Measurements from ENCODE around the gene SPATA3. TPM values are rescaled to one million over a fixed set of nuclear protein-coding genes. Genes with fewer than 3 reads are reported as not detected.
"Not testable (repeated sequence)": the region's sequence is repeated elsewhere in the genome, so short reads cannot be mapped to it uniquely, and the experiment has no call there.

The SPATA3 gene
- total RNA-seq, 1 experiment from 2014 or later, result not detected

DNA sequence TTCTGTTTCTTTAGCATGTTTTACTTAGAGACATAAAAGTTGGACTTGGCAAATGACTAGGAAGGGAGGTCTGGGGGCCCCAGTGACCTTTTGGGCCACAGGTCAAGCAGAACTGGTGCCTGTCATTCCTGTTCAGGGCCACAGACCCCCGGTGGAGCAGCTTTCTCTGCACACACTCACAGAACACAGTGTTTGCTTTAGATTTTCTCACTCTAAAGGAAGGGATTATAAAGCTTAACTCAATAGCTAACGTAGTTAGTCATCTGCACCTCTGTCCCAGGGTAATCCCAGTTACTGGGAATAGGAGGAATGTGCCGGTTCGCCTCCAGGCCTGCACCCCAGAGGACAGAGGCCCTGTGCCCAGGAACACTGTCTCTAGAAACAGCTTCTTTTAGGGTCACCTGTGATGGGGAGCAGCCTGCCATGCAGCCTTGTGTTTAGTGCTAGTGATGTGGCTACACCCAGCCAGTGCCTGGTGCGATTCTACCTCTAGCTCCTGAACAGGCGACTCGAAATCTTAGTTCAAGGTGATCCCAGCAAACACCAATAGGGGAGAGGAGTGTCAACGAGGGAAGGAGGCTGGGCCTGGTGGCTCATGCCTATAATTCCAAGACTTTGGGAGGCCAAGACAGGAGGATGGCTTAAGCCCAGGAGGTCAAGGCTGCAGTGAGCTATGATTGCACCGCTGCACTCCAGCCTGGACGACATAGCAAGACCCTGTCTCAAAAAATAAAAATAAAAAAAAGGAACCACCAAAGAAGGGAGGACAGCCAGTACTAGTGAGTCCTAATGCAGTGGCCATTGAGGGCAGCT is 11.6 kb downstream of the SPATA3 start:
- DNase-seq, result no peak
- Histone ChIP-seq H3K27me3 (no peaks in the 10 kb centered on the region), H3K9me3 (no peaks in the 10 kb centered on the region), H3K4me3 (no peak overlapping the region), H3K36me3 (no peaks in the 10 kb centered on the region)

DNA sequence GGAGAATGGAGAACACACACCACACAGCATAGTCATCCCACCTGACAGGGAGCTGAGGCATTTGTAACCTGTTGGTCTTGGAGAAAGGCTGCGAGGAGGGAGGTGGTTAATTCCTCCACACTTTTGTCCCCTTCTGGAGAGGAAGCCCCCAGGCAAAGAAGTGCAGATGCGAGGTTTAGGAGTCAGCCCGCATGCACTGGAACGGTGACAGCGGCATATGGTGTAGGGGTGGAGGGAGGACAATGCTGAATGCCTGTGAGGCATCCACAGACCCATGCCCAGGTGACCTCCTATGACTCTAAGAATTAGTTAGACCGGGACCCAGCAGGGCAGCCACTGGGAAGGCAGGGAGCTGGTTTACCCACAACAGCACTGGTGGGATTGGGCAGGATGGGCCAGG is 12.2 kb downstream of the SPATA3 start:
- no peak for DNase-seq
- no peak overlapping the region for H3K4me3 ChIP-seq
- no peaks in the 10 kb centered on the region for H3K9me3 ChIP-seq
- no peaks in the 10 kb centered on the region for H3K27me3 ChIP-seq
- no peaks in the 10 kb centered on the region for H3K36me3 ChIP-seq

DNA sequence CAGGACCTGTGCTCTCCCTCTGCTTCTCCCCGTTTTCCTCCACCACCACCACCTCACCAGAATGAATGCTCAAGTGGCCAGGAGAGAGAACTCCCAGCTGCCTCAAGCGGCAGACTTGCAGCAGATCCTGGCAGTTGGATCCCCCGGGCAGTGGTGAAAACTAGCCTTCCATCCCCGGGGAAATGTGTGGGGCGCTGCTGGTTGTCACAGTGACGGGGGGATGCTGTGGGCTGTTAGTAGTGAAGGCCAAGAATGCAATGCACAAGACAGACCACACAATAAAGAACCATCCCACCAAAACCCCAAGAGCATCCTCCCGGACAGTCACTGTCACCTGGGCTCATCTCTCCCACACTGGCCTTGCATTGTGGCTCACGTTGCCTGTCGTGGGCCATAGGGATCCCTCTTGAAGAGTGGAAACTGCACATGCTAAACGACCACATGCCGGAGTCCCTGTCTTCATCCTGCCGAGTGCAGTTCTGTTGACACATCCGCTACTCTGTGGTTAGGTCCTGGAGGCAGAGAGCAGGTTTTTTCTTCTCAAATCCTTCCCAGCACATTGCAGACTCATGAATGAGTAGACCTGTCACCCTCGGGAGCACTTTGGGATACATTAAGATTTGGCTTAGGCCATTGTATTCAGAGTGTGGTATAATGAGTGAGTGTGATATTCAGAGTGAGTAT is 13.5 kb downstream of the SPATA3 start:
- no peak for DNase-seq
- Histone ChIP-seq H3K9me3 (no peaks in the 10 kb centered on the region), H3K36me3 (no peaks in the 10 kb centered on the region), H3K27me3 (no peaks in the 10 kb centered on the region), H3K4me3 (no peak overlapping the region)

DNA sequence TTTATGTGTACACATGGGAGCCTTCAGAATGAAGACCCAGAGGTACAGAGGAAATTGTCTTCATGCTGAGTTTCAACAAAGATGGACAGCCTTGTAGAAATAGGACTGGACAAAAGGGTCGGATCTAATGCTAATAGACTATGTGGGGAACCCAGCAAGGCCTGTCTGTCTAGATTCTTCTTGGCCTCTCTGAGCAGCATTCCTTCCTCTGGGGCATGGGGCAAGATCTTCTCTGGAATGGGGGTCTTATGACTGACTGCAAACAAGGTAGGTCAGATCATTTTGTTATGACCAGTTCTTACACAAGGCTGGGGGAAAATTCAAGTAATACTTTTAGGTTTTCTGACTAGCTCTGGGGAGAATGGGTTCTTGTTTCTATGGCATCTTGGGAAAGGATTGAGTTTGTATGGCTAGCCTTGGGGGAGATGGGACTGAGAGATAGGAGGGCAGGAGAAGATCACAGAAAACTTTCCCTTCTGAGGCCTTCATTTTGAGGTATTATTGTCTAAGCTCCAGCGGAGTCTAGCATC is 14.3 kb downstream of the SPATA3 start:
- Histone ChIP-seq H3K36me3 (no peaks in the 10 kb centered on the region), H3K4me3 (no peak overlapping the region), H3K9me3 (no peaks in the 10 kb centered on the region), H3K27me3 (no peaks in the 10 kb centered on the region)
- no peak for DNase-seq

DNA sequence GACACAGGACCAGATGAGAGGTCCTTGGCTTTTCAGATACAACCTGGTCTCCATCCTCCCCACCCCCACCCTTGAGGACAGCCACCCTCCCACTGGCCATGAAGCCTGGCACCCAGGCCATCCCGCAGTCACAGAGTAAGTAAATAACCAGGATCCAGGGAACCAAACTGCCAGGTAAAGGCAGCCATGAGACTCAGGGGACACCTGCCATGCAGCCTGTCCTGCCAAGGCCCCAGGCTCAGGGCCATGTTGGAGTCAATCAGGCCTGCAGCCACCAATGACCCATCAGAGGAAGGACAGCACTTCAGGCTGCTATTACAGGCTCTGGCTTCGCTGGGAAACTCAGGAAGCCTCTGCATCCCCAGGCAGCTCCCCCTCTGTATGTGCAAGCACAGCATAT is 15.6 kb downstream of the SPATA3 start:
- no peak for DNase-seq
- Histone ChIP-seq H3K9me3 (no peaks in the 10 kb centered on the region), H3K36me3 (no peaks in the 10 kb centered on the region), H3K27me3 (no peaks in the 10 kb centered on the region), H3K4me3 (no peak overlapping the region)

- Histone ChIP-seq H3K4me3 (no peak overlapping the region), H3K9me3 (no peaks in the 10 kb centered on the region), H3K36me3 (no peaks in the 10 kb centered on the region), H3K27me3 (no peaks in the 10 kb centered on the region; the same call in 1 of the 2 replicates)
- DNase-seq, result no peak
These were observed 16.5 kb downstream of the SPATA3 start for GRCh38 chr2:231012463-231012862.

GRCh38 chr2:231013820-231014219 is 17.9 kb downstream of the SPATA3 start:
- no peak overlapping the region for H3K4me3 ChIP-seq
- DNase-seq, result no peak
- no peaks in the 10 kb centered on the region for H3K9me3 ChIP-seq
- H3K36me3 ChIP-seq, result no peaks in the 10 kb centered on the region
- no peaks in the 10 kb centered on the region; the same call in 1 of the 2 replicates for H3K27me3 ChIP-seq

DNA sequence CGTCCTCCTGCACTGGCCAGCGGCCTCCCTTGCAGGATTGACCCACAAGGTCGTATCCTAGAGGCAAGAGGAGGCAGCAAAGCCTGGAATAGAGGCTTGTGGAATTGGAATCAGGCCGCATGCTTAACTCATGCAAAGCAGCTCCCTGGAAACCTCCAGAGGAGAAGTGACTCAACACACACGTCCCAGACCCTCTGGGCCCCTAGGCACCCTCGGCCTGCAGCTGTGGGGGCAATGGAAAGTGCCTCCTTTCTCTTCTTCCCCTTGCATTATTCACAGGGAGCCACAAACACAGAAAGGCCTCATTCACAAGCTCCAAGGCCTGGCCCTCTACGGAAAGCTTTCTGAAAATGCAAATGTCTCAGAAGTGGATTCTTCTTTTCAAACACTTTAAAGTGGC is 19.6 kb downstream of the SPATA3 start:
- H3K9me3 ChIP-seq, result no peaks in the 10 kb centered on the region
- no peaks in the 10 kb centered on the region for H3K36me3 ChIP-seq
- DNase-seq, result no peak
- no peak overlapping the region for H3K4me3 ChIP-seq
- H3K27me3 ChIP-seq, result no peaks in the 10 kb centered on the region; the same call in 1 of the 2 replicates

DNA sequence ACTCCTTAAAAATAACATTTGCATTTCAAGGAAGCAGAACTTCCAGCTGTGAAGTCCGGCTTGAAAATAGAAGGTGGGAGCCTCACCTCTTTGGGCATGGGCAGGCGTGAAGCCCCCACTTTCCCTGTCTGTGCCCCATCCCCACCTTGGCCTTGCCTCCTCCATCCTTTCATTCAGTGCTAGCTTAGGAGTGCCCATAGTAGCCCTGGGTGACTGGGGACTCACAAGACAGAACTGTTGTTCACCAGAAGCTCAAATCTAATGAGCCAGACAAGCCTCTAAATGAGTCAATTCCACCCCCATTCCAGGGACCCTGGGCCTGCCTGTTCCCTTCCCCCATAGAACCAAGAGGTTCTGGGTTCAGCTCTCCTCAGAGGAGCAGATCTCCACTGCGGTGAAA is 20.0 kb downstream of the SPATA3 start:
- DNase-seq, result no peak
- H3K4me3 ChIP-seq, result no peak overlapping the region
- H3K9me3 ChIP-seq, result no peaks in the 10 kb centered on the region
- no peaks in the 10 kb centered on the region for H3K36me3 ChIP-seq
- H3K27me3 ChIP-seq, result no peaks in the 10 kb centered on the region; the same call in 1 of the 2 replicates

DNA sequence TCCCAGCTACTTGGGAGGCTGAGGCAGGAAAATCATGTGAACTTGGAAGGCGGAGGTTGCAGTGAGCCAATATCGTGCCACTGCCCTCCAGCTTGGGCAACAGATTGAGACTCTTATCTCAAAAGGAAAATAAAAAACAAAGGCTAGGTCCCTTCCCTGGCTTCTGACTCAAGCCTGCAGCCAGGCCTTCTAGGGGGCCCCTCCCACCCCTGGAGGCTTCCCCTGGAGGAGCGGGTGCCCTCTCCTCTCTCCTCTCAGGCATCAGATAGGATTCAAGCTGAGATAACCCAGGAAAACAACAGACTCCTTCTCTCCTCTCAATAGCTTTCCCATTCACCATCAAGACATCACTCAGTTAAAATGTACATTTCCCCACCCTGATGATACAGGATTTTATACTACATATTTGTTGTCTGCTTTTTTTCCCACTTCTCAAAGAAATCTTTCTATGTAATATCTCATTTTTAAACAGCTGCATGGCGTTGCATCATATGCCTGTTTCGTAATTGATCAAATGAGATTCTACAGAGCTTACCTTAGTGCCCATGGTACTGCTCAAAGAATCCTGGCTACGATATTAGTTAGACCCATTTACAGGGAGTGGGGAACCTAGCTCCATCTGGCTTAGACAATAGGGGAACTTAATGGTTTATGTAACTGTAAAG is 20.8 kb downstream of the SPATA3 start:
- Histone ChIP-seq H3K27me3 (no peaks in the 10 kb centered on the region; the same call in 1 of the 2 replicates), H3K9me3 (no peaks in the 10 kb centered on the region), H3K4me3 (no peak overlapping the region), H3K36me3 (no peaks in the 10 kb centered on the region)
- no peak for DNase-seq

DNA sequence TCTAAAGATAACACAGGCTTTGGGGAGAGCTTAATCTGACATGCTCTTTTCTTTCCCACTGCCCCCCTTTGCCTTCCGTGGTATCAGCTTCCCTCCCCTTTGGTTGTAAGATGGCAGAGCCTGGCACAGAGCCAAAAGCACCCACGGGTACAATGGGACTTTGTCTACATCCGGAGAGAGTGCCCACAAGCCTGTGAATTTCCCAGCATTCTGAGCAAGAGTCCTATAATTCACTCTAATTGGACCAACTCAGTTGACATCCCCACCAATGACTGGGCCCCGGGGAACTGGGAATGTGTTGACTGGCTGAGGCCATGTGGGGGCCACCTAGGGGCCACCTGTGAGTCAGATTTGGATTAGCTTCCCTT is 21.3 kb downstream of the SPATA3 start:
- DNase-seq, result peak; percentile 5
- Histone ChIP-seq H3K27me3 (no peaks in the 10 kb centered on the region; the same call in 1 of the 2 replicates), H3K4me3 (no peak overlapping the region), H3K36me3 (no peaks in the 10 kb centered on the region), H3K9me3 (no peaks in the 10 kb centered on the region)

- no peaks in the 10 kb centered on the region for H3K9me3 ChIP-seq
- H3K4me3 ChIP-seq, result no peak overlapping the region
- H3K27me3 ChIP-seq, result no peaks in the 10 kb centered on the region; the same call in 1 of the 2 replicates
- no peak for DNase-seq
- no peaks in the 10 kb centered on the region for H3K36me3 ChIP-seq
These were observed 22.3 kb downstream of the SPATA3 start for GRCh38 chr2:231018184-231018583.

- not testable (repeated sequence) for H3K4me3 ChIP-seq, H3K27me3 ChIP-seq, DNase-seq, H3K36me3 ChIP-seq, H3K9me3 ChIP-seq
These were observed 29.1 kb downstream of the SPATA3 start for GRCh38 chr2:231025059-231025458.

DNA sequence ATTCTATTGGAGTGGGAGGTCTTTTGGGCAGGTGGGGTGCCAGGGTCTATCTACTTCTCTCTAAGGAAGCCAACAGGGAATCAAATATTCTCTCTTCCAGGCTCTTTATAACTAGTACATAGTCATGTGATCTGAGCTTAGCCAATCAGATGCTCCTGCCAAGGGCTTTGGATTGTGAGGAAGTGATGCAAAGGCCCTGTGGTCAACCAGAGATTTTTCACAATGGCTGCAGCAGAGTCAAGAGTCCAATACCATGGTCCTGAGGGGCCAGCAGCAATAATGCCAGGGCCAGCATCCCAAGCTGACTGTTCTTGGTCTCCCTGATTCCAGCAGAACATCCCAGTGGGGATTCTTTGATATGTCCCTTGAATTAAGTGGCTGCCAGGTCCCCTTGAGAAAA is 33.0 kb downstream of the SPATA3 start:
- no peaks in the 10 kb centered on the region; the same call in 1 of the 2 replicates for H3K27me3 ChIP-seq
- H3K9me3 ChIP-seq, result no peaks in the 10 kb centered on the region
- H3K4me3 ChIP-seq, result no peak overlapping the region
- H3K36me3 ChIP-seq, result no peaks in the 10 kb centered on the region
- DNase-seq, result no peak

DNA sequence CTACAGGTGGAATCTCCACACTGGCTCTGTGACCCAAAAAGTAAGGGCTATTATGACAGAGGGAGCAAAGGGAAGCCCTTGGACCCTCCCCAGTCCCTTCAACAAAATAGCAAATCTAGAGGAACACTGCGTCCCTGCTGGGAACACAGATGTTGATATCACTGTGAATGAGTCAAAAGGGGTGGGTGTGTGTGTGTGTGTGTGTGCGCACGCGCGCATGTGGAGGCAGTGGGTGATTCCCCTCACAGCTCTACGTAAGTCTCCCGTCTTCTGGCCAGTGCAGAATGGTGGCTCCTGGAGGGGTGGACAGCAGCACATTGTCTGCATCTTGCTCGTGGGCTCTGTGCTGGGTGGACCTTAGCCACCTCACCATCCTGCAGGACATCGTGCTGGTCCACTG is 33.6 kb downstream of the SPATA3 start:
- H3K4me3 ChIP-seq, result no peak overlapping the region
- no peaks in the 10 kb centered on the region; the same call in 1 of the 2 replicates for H3K27me3 ChIP-seq
- DNase-seq, result no peak
- no peaks in the 10 kb centered on the region for H3K36me3 ChIP-seq
- H3K9me3 ChIP-seq, result no peaks in the 10 kb centered on the region

- no peaks in the 10 kb centered on the region for H3K36me3 ChIP-seq
- H3K9me3 ChIP-seq, result no peaks in the 10 kb centered on the region
- H3K27me3 ChIP-seq, result peaks cover 3% of the 10 kb centered on the region
- DNase-seq, result no peak
- H3K4me3 ChIP-seq, result no peak overlapping the region
These were observed 34.8 kb downstream of the SPATA3 start for GRCh38 chr2:231030725-231031124.

DNA sequence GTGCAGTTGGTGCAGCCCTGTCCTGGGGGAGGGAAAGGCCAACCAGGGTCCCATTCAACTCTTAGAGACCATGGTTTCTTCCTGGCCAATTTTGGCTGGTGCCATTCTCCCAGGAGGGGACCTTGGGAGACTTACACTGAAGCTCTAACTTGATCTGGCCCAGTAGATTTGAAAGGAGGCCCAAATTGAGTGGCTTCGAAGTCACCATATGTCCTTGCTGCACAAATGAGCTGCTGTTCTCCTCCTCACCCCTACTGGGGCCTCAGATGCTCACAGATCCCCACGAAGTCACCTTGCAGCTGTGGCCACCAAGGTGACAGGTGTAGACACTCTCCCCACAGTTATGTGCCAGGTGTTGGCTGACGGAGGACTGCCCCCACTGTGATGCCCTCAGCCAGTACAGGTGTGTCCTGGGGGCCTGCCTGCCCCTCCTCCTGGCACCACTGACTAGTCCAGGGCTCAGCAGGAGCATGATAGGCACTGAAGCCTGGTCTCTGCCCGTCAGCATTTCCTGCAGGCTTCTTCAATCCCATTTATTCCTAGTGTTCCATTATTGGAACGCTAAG is 36.7 kb downstream of the SPATA3 start:
- no peak for DNase-seq
- no peaks in the 10 kb centered on the region for H3K36me3 ChIP-seq
- no peak overlapping the region for H3K4me3 ChIP-seq
- H3K27me3 ChIP-seq, result peaks cover 17% of the 10 kb centered on the region
- H3K9me3 ChIP-seq, result no peaks in the 10 kb centered on the region
